HCT116 (cell line): ENCODE measurements around the gene MYADML2. TPM values are rescaled to one million over a fixed set of nuclear protein-coding genes. Genes with fewer than 3 reads are reported as not detected.

Experiments used
- ATAC-seq: fragments of 200-7000 bp; cut with Tn5 transposase; 2 replicates; pipeline ENCODE4 v1.9.1; 2020; ENCODE audit warnings: mild to moderate bottlenecking, moderate library complexity
- BruUV-seq: library from RNA; stranded (reverse); fragments of 400-500 nt; replicated peaks from 2 replicates; lab custom pipeline; 2021; lab: Mats Ljungman, UMichigan
- CTCF ChIA-PET: fragments of 300-600 bp; sonication (Branson Sonifier 250); formaldehyde crosslinking; loops from one replicate; lab custom pipeline; 2021; ENCODE audit warnings: antibody characterized with exemption; lab: Charles Lee
- POLR2A ChIA-PET: fragments of 300-600, 350-600 bp; sonication (Branson Sonifier 250); formaldehyde crosslinking; loops from one replicate; lab custom pipeline; 2021; ENCODE audit warnings: antibody characterized with exemption; lab: Charles Lee
- RAD21 ChIA-PET, 2 experiments: fragments of 300-600 bp; sonication (Branson Sonifier 250); formaldehyde crosslinking; loops; one replicate each; lab custom pipeline; 2023; ENCODE audit warnings: low total read pairs in 2 of 2; ENCODE audit not compliant: uncharacterized antibody in 2 of 2, unreplicated experiment in 2 of 2, low non-redundant PET in 1 of 2; lab: Charles Lee
- DNase-seq: peaks from one replicate; pipeline ENCODE4 v3.0.0-alpha.2; 2010; ENCODE audit warnings: low read depth, low spot score
- H2AFZ ChIP-seq: fragments of 200-600 bp; shearing (Covaris generic), sonication (generic); 2 replicates; pipeline ENCODE4 v1.6.1; 2017; ENCODE audit warnings: low read depth, mixed run types, mixed read lengths, antibody characterized with exemption, low read length; ENCODE audit not compliant: poor library complexity, severe bottlenecking
- H3K27ac ChIP-seq: 2 replicates; pipeline ENCODE4 v1.5.1; 2012; ENCODE audit warnings: low read depth, low read length
- H3K27me3 ChIP-seq: fragments of 200-600 bp; sonication (generic); 2 replicates; pipeline ENCODE4 v1.6.1; 2016; ENCODE audit warnings: mixed run types, low read length, mixed read lengths; ENCODE audit not compliant: insufficient read depth
- H3K36me3 ChIP-seq, 2 experiments: fragments of 200-500 bp in 1 of 2; fragments of 200-600 bp in 1 of 2; sonication (Bioruptor generic) in 1 of 2; sonication (generic) in 1 of 2; 2 replicates each; pipeline versions ENCODE4 v1.5.1 to v1.6.1; 2014 to 2016; ENCODE audit warnings: low read length in 2 of 2, inconsistent platforms in 1 of 2, mixed read lengths in 1 of 2, mixed run types in 1 of 2; ENCODE audit not compliant: insufficient read depth in 2 of 2, control insufficient read depth in 1 of 2
- H3K4me1 ChIP-seq, 2 experiments: fragments of 200-600 bp in 1 of 2; sonication (generic) in 1 of 2; 2 replicates each; pipeline versions ENCODE4 v1.5.1 to v1.6.1; 2012 to 2017; ENCODE audit warnings: low read length in 2 of 2, inconsistent platforms in 1 of 2, mild to moderate bottlenecking in 1 of 2, mixed read lengths in 1 of 2, mixed run types in 1 of 2, moderate library complexity in 1 of 2; ENCODE audit not compliant: insufficient read depth in 2 of 2, control insufficient read depth in 1 of 2
- H3K4me2 ChIP-seq: fragments of 200-600 bp; sonication (generic); 2 replicates; pipeline ENCODE4 v1.6.1; 2017; ENCODE audit warnings: mixed run types, low read length, mixed read lengths
- H3K4me3 ChIP-seq, 2 experiments: fragments of 200-600 bp in 1 of 2; sonication (generic) in 1 of 2; replicated peaks in 1 of 2; 2 replicates each; pipeline ENCODE4 v1.5.1; 2011 to 2016; ENCODE audit warnings: low read length in 2 of 2, control low read depth in 1 of 2, low read depth in 1 of 2, mild to moderate bottlenecking in 1 of 2, mixed read lengths in 1 of 2, mixed run types in 1 of 2
- H3K79me2 ChIP-seq: fragments of 200-600 bp; sonication (generic); 2 replicates; pipeline ENCODE4 v1.6.1; 2017; ENCODE audit warnings: mild to moderate bottlenecking, mixed run types, low read length, moderate library complexity, mixed read lengths; ENCODE audit not compliant: insufficient read depth
- H3K9ac ChIP-seq: fragments of 200-600 bp; sonication (generic); 2 replicates; pipeline ENCODE4 v1.6.1; 2016; ENCODE audit warnings: low read length, mixed read lengths
- H3K9me2 ChIP-seq: fragments of 200-600 bp; sonication (generic), shearing (Covaris generic); 2 replicates; pipeline ENCODE4 v1.6.1; 2017; ENCODE audit warnings: mixed run types, mild to moderate bottlenecking, moderate library complexity; ENCODE audit not compliant: insufficient read depth
- H3K9me3 ChIP-seq, 2 experiments: fragments of 200-500 bp in 1 of 2; fragments of 200-600 bp in 1 of 2; sonication (Bioruptor generic) in 1 of 2; sonication (generic) in 1 of 2; 2 replicates each; pipeline ENCODE4 v1.6.1; 2014 to 2017; ENCODE audit warnings: low read length in 2 of 2, mixed read lengths in 2 of 2, inconsistent platforms in 1 of 2, low read depth in 1 of 2, mild to moderate bottlenecking in 1 of 2, mixed run types in 1 of 2, moderate library complexity in 1 of 2; ENCODE audit not compliant: control insufficient read depth in 1 of 2, insufficient read depth in 1 of 2
- H4K20me1 ChIP-seq: fragments of 200-600 bp; sonication (generic), shearing (Covaris generic); 2 replicates; pipeline ENCODE4 v1.6.1; 2017; ENCODE audit warnings: mixed run types, mild to moderate bottlenecking, moderate library complexity; ENCODE audit not compliant: insufficient read depth
- CBX3 ChIP-seq: IDR thresholded peaks from 2 replicates; pipeline ENCODE4 v1.6.1; 2012; ENCODE audit warnings: low read depth
- EGR1 ChIP-seq: IDR thresholded peaks from 2 replicates; pipeline ENCODE4 v1.6.1; 2012; ENCODE audit warnings: low read depth
- ELF1 ChIP-seq: IDR thresholded peaks from 2 replicates; pipeline ENCODE4 v1.6.1; 2012; ENCODE audit warnings: low read depth, borderline replicate concordance
- EZH2 ChIP-seq: fragments of 200-600 bp; sonication (generic); IDR thresholded peaks from 2 replicates; pipeline ENCODE4 v1.6.1; 2017; ENCODE audit warnings: antibody characterized with exemption, mixed run types
- EZH2phosphoT487 ChIP-seq: fragments of 200-600 bp; IDR thresholded peaks from 2 replicates; pipeline ENCODE4 v1.6.1; 2018; ENCODE audit warnings: antibody characterized with exemption, borderline replicate concordance
- FOSL1 ChIP-seq: IDR thresholded peaks from 2 replicates; pipeline ENCODE4 v1.6.1; 2012; ENCODE audit warnings: low read depth
- JUND ChIP-seq: IDR thresholded peaks from 2 replicates; pipeline ENCODE4 v1.6.1; 2012
- POLR2A ChIP-seq: IDR thresholded peaks from 2 replicates; pipeline ENCODE4 v1.7.0; 2011; ENCODE audit warnings: borderline replicate concordance; ENCODE audit not compliant: insufficient read depth, insufficient read length; ENCODE audit errors: extremely low read depth
- POLR2AphosphoS5 ChIP-seq: IDR thresholded peaks from 2 replicates; pipeline ENCODE4 v1.6.1; 2011; ENCODE audit warnings: mild to moderate bottlenecking, low read depth, low read length, moderate library complexity
- RAD21 ChIP-seq: IDR thresholded peaks from 2 replicates; pipeline ENCODE4 v1.6.1; 2012; ENCODE audit warnings: low read depth, mild to moderate bottlenecking
- SIN3A ChIP-seq: IDR thresholded peaks from 2 replicates; pipeline ENCODE4 v1.6.1; 2012; ENCODE audit warnings: low read depth
- SP1 ChIP-seq: IDR thresholded peaks from 2 replicates; pipeline ENCODE4 v1.6.1; 2012; ENCODE audit warnings: low read depth
- SRF ChIP-seq: IDR thresholded peaks from 2 replicates; pipeline ENCODE4 v1.6.1; 2012; ENCODE audit warnings: low read depth
- TCF7L2 ChIP-seq: IDR thresholded peaks from 2 replicates; pipeline ENCODE4 v1.7.0; 2011; ENCODE audit warnings: borderline replicate concordance, inconsistent platforms; ENCODE audit not compliant: insufficient read depth, insufficient read length; ENCODE audit errors: extremely low read depth
- ZFX ChIP-seq: fragments of 450-650 bp; IDR thresholded peaks from 2 replicates; pipeline ENCODE4 v1.6.1; 2017
- ZNF274 ChIP-seq: fragments of 200-500 bp; sonication (Bioruptor generic); IDR thresholded peaks from 2 replicates; pipeline ENCODE4 v1.6.1; 2014; ENCODE audit warnings: mild to moderate bottlenecking, low read depth, low read length, inconsistent platforms
- intact Hi-C: fragments of 100-400 bp; cut with micrococcal nuclease; formaldehyde crosslinking; loops from 2 replicates; pipeline ENCODE4 v1.10.0; 2022
- total RNA-seq: library from RNA; stranded (reverse); gene quantifications from one replicate; pipeline ENCODE4 v1.2.1, GENCODE V29; 2021; ENCODE audit not compliant: unreplicated experiment
- TF ChIP-seq, protein P1 (sequence below): IDR thresholded peaks from 2 replicates; pipeline ENCODE4 v1.6.1; 2012; ENCODE audit warnings: low read depth
- TF ChIP-seq, protein P2 (sequence below): IDR thresholded peaks from 2 replicates; pipeline ENCODE4 v1.6.1; 2011; ENCODE audit warnings: mild to moderate bottlenecking, low read length, moderate library complexity; ENCODE audit not compliant: insufficient replicate concordance; ENCODE audit errors: extremely low read depth
- TF ChIP-seq, protein P3 (sequence below): IDR thresholded peaks from 2 replicates; pipeline ENCODE4 v1.6.1; 2012
- TF ChIP-seq, protein P4 (sequence below): IDR thresholded peaks from 2 replicates; pipeline ENCODE4 v1.6.1; 2012

Gene MYADML2
- total RNA-seq, 1 experiment from 2014 or later = not detected

DNA sequence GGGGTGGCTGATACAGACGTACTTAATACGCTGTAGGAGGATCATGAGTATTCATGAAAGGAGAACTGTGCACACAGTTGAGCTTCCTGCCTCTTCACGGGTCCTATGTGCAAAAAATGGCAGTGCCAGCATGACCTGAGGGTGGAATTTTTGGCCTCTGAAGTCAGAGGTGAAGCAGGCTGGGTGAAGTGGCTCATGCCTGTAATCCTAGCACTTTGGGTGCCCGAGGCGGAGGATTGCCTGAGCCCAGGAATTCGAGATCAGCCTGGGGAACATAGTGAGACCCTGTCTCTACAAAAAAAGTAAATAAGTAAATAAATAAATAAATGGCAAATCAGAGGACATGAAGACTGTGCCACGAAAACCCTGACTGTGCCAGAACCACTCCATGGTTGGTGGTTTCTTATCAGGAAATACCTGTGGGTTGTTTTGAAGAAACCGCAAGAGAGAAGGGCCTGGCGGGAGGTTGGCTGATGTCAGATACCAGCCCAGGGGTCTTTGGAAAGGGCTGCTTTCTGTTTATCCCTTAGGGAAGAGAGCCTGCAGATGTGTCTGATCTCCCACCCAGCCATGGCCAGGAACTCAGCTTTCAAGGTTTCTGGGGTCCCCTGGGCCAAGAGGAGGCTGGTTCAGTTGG, 33.8 kb upstream of the MYADML2 start:
- Histone ChIP-seq H4K20me1 (no peaks in the 10 kb centered on the region), H3K4me2 (no peak overlapping the region), H3K9me3 (no peaks in the 10 kb centered on the region), H3K27ac (no peak overlapping the region), H3K79me2 (no peaks in the 10 kb centered on the region; the same call in 1 of the 2 replicates), H3K27me3 (no peaks in the 10 kb centered on the region), H3K4me1 (peaks cover 12 to 41% of the 10 kb centered on the region in 2 experiments), H3K9me2 (no peaks in the 10 kb centered on the region), H3K9ac (no peak overlapping the region), H2AFZ (no peak overlapping the region), H3K36me3 (peaks cover 16 to 22% of the 10 kb centered on the region in 2 experiments), H3K4me3 (no peak overlapping the region)
- ChIA-PET RAD21 (no interaction called here), CTCF (no interaction called here), POLR2A (no interaction called here)
- BruUV-seq = no TSS peak
- no peak for DNase-seq
- intact Hi-C loops = no loop called here
- no peak for ATAC-seq
- no peak for TF ChIP-seq ZNF274
- TF ChIP-seq EZH2phosphoT487 = no peak
- TF ChIP-seq, protein P1, sequence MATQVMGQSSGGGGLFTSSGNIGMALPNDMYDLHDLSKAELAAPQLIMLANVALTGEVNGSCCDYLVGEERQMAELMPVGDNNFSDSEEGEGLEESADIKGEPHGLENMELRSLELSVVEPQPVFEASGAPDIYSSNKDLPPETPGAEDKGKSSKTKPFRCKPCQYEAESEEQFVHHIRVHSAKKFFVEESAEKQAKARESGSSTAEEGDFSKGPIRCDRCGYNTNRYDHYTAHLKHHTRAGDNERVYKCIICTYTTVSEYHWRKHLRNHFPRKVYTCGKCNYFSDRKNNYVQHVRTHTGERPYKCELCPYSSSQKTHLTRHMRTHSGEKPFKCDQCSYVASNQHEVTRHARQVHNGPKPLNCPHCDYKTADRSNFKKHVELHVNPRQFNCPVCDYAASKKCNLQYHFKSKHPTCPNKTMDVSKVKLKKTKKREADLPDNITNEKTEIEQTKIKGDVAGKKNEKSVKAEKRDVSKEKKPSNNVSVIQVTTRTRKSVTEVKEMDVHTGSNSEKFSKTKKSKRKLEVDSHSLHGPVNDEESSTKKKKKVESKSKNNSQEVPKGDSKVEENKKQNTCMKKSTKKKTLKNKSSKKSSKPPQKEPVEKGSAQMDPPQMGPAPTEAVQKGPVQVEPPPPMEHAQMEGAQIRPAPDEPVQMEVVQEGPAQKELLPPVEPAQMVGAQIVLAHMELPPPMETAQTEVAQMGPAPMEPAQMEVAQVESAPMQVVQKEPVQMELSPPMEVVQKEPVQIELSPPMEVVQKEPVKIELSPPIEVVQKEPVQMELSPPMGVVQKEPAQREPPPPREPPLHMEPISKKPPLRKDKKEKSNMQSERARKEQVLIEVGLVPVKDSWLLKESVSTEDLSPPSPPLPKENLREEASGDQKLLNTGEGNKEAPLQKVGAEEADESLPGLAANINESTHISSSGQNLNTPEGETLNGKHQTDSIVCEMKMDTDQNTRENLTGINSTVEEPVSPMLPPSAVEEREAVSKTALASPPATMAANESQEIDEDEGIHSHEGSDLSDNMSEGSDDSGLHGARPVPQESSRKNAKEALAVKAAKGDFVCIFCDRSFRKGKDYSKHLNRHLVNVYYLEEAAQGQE = no peak
- TF ChIP-seq RAD21 = no peak
- TF ChIP-seq, protein P2, sequence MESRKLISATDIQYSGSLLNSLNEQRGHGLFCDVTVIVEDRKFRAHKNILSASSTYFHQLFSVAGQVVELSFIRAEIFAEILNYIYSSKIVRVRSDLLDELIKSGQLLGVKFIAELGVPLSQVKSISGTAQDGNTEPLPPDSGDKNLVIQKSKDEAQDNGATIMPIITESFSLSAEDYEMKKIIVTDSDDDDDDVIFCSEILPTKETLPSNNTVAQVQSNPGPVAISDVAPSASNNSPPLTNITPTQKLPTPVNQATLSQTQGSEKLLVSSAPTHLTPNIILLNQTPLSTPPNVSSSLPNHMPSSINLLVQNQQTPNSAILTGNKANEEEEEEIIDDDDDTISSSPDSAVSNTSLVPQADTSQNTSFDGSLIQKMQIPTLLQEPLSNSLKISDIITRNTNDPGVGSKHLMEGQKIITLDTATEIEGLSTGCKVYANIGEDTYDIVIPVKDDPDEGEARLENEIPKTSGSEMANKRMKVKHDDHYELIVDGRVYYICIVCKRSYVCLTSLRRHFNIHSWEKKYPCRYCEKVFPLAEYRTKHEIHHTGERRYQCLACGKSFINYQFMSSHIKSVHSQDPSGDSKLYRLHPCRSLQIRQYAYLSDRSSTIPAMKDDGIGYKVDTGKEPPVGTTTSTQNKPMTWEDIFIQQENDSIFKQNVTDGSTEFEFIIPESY = no peak
- TF ChIP-seq, protein P3, sequence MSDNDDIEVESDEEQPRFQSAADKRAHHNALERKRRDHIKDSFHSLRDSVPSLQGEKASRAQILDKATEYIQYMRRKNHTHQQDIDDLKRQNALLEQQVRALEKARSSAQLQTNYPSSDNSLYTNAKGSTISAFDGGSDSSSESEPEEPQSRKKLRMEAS = no peak
- TF ChIP-seq ELF1 = no peak
- no peak for TF ChIP-seq POLR2A
- no peak for TF ChIP-seq SP1
- TF ChIP-seq ZFX = no peak
- TF ChIP-seq SIN3A = no peak
- TF ChIP-seq SRF = no peak
- TF ChIP-seq EGR1 = no peak
- TF ChIP-seq FOSL1 = no peak
- no peak for TF ChIP-seq TCF7L2
- no peak for TF ChIP-seq CBX3
- TF ChIP-seq, protein P4, sequence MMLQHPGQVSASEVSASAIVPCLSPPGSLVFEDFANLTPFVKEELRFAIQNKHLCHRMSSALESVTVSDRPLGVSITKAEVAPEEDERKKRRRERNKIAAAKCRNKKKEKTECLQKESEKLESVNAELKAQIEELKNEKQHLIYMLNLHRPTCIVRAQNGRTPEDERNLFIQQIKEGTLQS = no peak
- no peak for TF ChIP-seq POLR2AphosphoS5
- TF ChIP-seq EZH2 = no peak
- no peak for TF ChIP-seq JUND
